ENCODE data around the gene TTC9B.

The TTC9B gene

DNA sequence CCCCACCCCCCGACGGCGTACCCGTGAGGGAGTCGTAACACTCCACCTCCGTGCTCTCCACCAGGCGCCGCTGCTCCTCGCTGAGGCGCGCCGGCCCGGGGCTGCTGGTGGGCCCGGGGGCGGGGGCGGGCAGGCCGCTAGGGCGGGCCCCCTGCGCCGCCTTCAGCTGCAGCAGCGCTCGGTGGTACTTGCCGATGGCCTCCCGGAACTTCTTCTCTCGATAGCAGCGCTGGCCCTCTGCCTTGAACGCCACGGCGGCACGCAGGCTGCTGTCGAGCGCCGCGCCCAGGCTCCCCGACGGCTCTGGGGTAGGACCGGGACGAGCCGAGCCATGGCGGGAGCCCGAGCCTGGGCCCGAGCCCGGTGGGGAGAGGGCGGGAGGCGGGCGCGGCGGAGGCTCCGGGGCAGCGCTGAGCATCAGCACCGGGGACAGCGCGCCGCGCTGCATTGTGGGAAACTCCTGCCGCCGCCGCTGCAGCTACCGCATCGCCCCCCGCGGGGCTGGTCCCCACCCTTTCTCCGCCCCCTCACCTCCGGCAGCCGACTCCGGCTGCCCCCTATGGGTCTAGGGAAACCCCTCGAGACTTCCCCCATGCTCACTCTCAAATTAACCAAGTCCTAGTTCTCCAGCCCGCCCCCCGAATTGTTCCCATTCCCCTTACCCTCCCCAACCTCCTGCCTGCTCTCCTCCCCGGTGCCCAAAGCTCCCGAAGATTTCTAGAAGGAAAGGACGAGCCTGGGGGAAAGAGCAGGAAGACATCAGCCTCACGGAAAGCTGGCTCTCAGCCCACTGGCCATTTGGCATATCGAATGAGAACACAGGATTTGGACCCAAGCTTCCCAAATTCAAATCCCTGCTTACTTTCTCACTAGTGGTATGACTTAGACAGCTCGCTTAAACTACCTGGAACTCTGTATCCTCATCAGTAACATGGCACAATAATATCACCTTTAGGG is at the start of gene TTC9B:
TSS of gene TTC9B (minus strand) at position 451 of the 957 bp plus-strand sequence. CDS start at position 448, 3 bp downstream.
- peak in 43 of 58 donors; percentile 9 to 68 (median 39) for DNase-seq

DNA sequence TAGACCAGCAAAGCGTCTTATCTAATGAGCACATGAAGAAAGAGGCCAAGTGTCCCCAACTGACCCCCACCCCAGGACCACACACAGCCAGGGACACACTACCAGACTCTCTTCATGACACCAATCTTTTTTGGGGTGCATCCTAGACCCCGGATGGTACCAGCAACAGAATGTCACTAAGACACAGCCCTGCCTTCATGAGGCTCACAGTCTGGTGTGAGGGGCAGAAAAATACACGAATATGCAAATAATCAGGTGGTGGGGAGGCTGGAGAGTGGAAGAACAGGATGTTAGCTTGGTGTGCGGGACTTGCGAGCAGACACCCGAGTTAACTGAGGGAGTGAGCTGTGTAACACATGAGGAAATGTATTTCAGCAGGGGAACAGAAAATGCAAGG is 49.4 kb upstream of the TTC9B start:
- DNase-seq: no peak

DNA sequence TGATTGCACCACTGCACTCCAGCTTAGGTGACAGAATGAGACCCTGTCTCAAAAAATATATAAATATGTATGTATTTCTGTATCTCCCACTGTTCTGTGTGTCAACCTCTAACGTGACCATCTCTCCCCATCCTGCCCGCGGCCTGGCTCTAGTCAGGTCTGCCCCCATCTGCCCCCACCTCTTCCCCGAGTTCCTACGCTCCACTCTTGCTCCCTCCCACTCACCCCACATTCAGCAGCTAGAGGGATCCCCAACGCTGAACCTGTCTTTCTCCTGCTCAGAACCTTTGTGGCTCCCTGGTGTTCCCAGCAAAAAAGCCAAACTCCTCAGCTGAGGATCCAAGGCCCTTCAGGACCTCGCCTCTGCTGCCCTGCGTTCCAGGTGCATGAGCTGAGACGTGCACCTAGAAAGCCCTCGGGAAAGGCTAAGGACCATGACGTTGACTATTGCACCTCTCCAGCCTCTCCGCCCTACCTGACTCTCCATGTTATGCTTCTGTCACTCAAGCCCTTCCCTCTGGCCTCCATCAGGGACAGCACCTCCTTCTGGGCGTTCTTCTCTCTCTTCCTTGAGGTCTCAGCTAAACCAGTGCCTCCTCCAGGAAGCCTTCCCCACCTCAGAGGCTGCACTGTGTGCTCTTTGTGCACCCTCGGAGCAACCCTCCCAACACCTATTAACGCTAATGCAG is 48.9 kb upstream of the TTC9B start:
- no peak for DNase-seq

- peak in 19 of 58 donors; percentile 12 to 53 (median 26) for DNase-seq
Measured at GRCh38 chr19:40266119-40266518, 47.9 kb upstream of the TTC9B start.

DNA sequence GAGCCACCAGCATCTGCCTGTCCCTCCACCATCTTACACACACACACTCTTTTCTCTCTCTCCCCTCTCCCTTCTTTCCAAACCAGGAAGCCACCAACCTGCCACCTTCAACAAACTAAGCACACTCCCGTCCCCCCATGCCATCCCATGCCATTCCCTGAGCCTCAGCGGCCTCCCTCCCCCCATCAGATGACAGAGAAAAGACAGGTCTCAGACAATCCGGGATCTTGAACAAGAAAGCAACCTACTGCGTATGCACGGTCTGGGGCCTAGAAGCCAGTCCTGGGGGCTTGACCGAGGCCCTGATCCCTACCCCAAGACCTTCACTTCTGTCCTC is 47.5 kb upstream of the TTC9B start:
- no peak for DNase-seq

GRCh38 chr19:40265055-40265762 is 47.0 kb upstream of the TTC9B start:
- no peak for DNase-seq

DNA sequence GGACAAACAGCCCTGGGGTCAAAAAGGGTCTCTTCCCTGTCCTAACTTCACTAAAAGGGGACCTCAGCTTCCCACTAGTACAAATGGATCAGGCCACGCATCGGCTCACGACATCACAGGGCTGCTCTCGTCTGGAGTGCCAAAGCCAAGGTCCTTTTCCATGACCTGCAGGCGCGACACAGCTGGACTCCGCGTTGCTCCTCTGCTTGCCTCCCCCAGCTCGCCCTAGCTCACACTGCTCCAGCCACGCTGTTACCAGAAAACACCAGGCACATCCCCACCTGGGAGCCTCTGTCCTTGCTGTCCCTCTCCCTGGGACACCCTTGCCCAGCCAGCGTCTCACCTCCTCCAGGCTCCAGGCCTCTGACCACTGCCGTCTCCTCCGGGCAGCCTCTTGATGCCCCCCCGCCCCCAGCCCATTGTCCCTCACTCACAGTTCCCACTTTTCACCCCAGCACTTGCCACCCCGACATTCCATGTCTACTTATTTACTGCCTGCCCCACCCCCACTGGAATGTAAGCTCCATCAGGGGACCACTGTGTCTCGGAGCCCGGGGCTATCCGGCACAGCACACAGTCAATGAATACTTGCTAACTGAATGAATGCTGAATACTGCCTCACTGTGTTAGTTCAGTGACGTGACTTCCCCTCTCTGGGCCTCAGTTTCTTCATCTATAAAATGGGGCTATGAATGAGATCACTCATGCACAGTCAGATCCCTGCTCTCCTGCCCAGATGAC is 46.3 kb upstream of the TTC9B start:
- DNase-seq: no peak

GRCh38 chr19:40263440-40264313 is 45.5 kb upstream of the TTC9B start:
- DNase-seq: no peak

GRCh38 chr19:40262422-40262821 is 44.2 kb upstream of the TTC9B start:
- no peak for DNase-seq

DNA sequence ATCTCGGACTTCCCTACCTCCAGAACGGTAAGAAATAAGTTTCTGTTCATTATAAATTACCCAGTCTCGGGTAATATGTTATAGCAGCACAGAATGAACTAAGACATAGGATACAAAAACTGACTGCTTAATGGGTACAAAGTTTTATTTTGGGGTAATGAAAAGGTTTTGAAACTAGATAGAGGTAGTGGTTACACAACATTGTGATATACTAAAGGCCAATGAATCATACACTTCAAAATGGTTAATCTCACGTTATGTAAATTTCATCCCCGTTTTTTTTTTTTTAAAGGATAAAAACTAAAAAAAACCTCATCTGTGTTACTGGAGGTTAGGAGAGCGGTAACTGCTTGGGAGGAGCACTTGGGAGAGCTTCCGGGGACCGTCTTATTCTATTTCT is 43.4 kb upstream of the TTC9B start:
- DNase-seq: no peak

DNA sequence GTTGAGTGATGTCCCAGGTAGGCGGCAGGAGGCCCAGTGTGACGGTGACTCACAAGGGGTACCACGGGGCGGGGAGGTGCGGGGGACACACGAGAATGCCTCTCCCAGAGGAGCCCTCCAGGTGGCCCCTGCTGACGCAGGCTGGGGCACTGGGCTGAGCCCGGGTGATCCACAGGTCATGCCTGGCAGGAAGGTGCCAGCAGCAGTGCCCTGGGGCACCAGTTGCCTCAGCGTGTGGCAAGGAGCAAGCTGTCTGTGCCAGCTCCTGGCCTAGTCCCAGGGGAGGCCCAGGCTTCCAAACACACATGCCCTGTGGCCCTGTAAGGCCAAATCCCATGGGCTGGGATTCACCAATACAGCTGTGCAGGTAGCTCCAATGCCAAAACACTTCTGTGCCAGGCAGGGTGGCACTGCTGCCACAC is 38.9 kb upstream of the TTC9B start:
- DNase-seq: no peak

GRCh38 chr19:40256512-40256911 is 38.3 kb upstream of the TTC9B start:
- no peak for DNase-seq

- no peak for DNase-seq
Measured at GRCh38 chr19:40255619-40256166, 37.5 kb upstream of the TTC9B start.

- no peak for DNase-seq
Measured at GRCh38 chr19:40254714-40255418, 36.7 kb upstream of the TTC9B start.

- DNase-seq: no peak
Measured at GRCh38 chr19:40253611-40254092, 35.5 kb upstream of the TTC9B start.

- no peak for DNase-seq
Measured at GRCh38 chr19:40252395-40252794, 34.2 kb upstream of the TTC9B start.

GRCh38 chr19:40251991-40252390 is 33.8 kb upstream of the TTC9B start:
- DNase-seq: no peak

DNA sequence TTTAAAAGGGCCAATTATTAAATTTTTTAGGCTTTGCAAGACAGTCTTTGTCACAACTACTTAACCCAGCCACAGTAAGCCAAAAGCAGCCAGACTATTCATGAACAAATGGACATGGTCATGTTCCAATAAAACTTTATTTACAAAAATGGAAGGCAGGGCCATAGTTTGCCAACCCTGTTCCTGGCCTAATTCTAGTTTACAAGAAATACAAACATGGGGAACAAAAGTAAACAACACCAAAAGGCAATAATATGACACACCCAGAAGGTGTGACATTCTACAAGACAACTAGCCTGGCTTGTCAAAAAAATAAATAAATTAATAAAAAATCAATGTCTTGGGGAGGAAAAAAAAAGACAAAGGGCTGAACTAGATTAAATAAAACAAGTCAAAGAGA is 33.1 kb upstream of the TTC9B start:
- DNase-seq: no peak

DNA sequence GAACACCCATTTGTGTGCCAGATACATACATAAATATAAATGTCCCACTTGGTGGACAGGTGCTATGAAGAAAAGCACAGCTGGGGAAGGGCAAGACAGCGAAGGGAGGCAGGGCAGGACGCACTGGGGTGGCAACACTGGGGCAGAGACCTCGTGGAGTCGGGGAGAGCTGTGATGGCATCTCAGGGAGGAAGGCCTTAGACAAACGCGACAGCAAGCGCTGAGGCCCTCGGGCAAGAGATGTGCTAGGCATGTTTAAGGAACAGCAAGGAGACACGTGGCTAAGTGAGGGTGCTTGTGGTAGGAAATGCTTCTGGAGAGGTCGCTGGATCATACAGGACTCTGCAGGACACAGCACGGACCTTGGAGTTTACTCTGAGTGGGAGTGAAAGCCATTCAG is 31.6 kb upstream of the TTC9B start:
- DNase-seq: no peak

All from anterior cingulate cortex (tissue), 58 donors.